B cell (primary cell): ENCODE results near the gene SLC12A7. TPM values are rescaled to one million over a fixed set of nuclear protein-coding genes. Genes with fewer than 3 reads are reported as not detected.

Experiments used
- ATAC-seq: fragments of 200-7000 bp; cut with Tn5 transposase; one replicate; pipeline ENCODE4 v1.10.0; 2021; ENCODE audit warnings: low read depth, mild to moderate bottlenecking, moderate number of reproducible peaks, moderate library complexity
- CTCF ChIA-PET: fragments of 350-600 bp; sonication (Branson Sonifier 250); formaldehyde crosslinking; loops from one replicate; lab custom pipeline; 2021; ENCODE audit warnings: antibody characterized with exemption, inconsistent platforms; lab: Charles Lee
- POLR2A ChIA-PET: fragments of 350-600 bp; sonication (Branson Sonifier 250); formaldehyde crosslinking; loops from one replicate; lab custom pipeline; 2021; ENCODE audit warnings: antibody characterized with exemption; lab: Charles Lee
- DNase-seq: peaks from one replicate; pipeline ENCODE4 v3.0.0; 2013
- H2AFZ ChIP-seq: 2 replicates; pipeline ENCODE4 v1.6.1; 2012; ENCODE audit warnings: mild to moderate bottlenecking, low read depth, low read length; ENCODE audit not compliant: insufficient read depth, poor library complexity, severe bottlenecking
- H3K27ac ChIP-seq, 2 donors: 1 replicate in 1 of 2; 2 replicates in 1 of 2; pipeline ENCODE4 v1.5.1; 2012 to 2013; ENCODE audit warnings: low read length in 2 of 2, mild to moderate bottlenecking in 2 of 2, moderate library complexity in 1 of 2
- H3K27me3 ChIP-seq, 4 experiments: fragments of 200-600 bp in 1 of 4; sonication (generic) in 1 of 4; replicated peaks in 1 of 4; 1 replicate in 2 of 4; 2 replicates in 2 of 4; pipeline versions ENCODE4 v1.6.1 to v1.7.0; 2013 to 2016; ENCODE audit warnings: low read length in 3 of 4, mild to moderate bottlenecking in 2 of 4, mixed read lengths in 1 of 4, moderate library complexity in 1 of 4; ENCODE audit not compliant: insufficient read depth in 4 of 4, control insufficient read depth in 3 of 4; ENCODE audit errors: control extremely low read depth in 1 of 4
- H3K36me3 ChIP-seq, 2 experiments: replicated peaks in 1 of 2; 1 replicate in 1 of 2; 2 replicates in 1 of 2; pipeline versions ENCODE4 v1.6.1 to v1.7.1; 2013; ENCODE audit warnings: low read length in 1 of 2; ENCODE audit not compliant: insufficient read depth in 2 of 2, control insufficient read depth in 1 of 2; ENCODE audit errors: control extremely low read depth in 1 of 2, extremely low read depth in 1 of 2
- H3K4me1 ChIP-seq, 2 donors: fragments of 200-600 bp in 1 of 2; sonication (generic) in 1 of 2; 1 replicate in 1 of 2; 2 replicates in 1 of 2; pipeline versions ENCODE4 v1.5.1 to v1.6.1; 2013 to 2017; ENCODE audit warnings: low read length in 2 of 2; ENCODE audit not compliant: control insufficient read depth in 2 of 2, insufficient read depth in 2 of 2
- H3K4me2 ChIP-seq: replicated peaks from 2 replicates; pipeline ENCODE3; 2012; ENCODE audit warnings: mild to moderate bottlenecking, low read depth, low read length; ENCODE audit not compliant: poor library complexity, severe bottlenecking
- H3K4me3 ChIP-seq, 5 experiments: fragments of 200-600 bp in 1 of 5; sonication (generic) in 1 of 5; 1 replicate in 3 of 5; 2 replicates in 2 of 5; pipeline versions ENCODE4 v1.5.1 to v1.7.0; 2011 to 2016; ENCODE audit warnings: low read length in 4 of 5, mild to moderate bottlenecking in 4 of 5, low read depth in 2 of 5, control low read depth in 1 of 5, moderate library complexity in 1 of 5; ENCODE audit not compliant: insufficient read depth in 1 of 5; ENCODE audit errors: control extremely low read depth in 1 of 5, extremely low read depth in 1 of 5
- H3K79me2 ChIP-seq: fragments of 200-600 bp; sonication (generic); one replicate; pipeline ENCODE4 v1.6.0; 2016; ENCODE audit warnings: low read length; ENCODE audit not compliant: control insufficient read depth, insufficient read depth
- H3K9ac ChIP-seq: fragments of 200-600 bp; sonication (generic); 2 replicates; pipeline ENCODE4 v1.6.1; 2017; ENCODE audit warnings: mild to moderate bottlenecking, low read length, moderate library complexity
- H3K9me3 ChIP-seq, 3 donors: one replicate each; pipeline versions ENCODE4 v1.6.1 to v1.7.1; 2013; ENCODE audit warnings: low read length in 2 of 3; ENCODE audit not compliant: control insufficient read depth in 2 of 3, insufficient read depth in 1 of 3; ENCODE audit errors: control extremely low read depth in 1 of 3
- H4K20me1 ChIP-seq: 2 replicates; pipeline ENCODE4 v1.6.0; 2012; ENCODE audit warnings: mild to moderate bottlenecking, low read length; ENCODE audit not compliant: insufficient read depth, control insufficient read depth, poor library complexity, severe bottlenecking
- H3K27ac Mint-ChIP-seq: one replicate; pipeline ENCODE4 v1.8.0; 2021; ENCODE audit warnings: mixed read lengths
- H3K27me3 Mint-ChIP-seq: one replicate; pipeline ENCODE4 v1.8.0; 2021; ENCODE audit warnings: mixed read lengths
- H3K4me1 Mint-ChIP-seq: one replicate; pipeline ENCODE4 v1.8.0; 2021; ENCODE audit warnings: mixed read lengths
- H3K4me3 Mint-ChIP-seq: one replicate; pipeline ENCODE4 v1.8.0; 2021; ENCODE audit warnings: mixed read lengths
- H3K9me3 Mint-ChIP-seq: one replicate; pipeline ENCODE4 v1.8.0; 2022; ENCODE audit warnings: mixed read lengths; ENCODE audit not compliant: insufficient read depth
- CTCF ChIP-seq: fragments of 200-600 bp; IDR thresholded peaks from one replicate; pipeline ENCODE4 v1.8.0; 2022; ENCODE audit warnings: antibody characterized with exemption, mild to moderate bottlenecking
- EZH2 ChIP-seq: IDR thresholded peaks from 2 replicates; pipeline ENCODE4 v1.6.1; 2012; ENCODE audit warnings: borderline replicate concordance, low read depth, mild to moderate bottlenecking, moderate library complexity, low read length; ENCODE audit not compliant: insufficient read depth, poor library complexity, severe bottlenecking
- WGBS: methylation state at CpG from one replicate; pipeline ENCODE4 v1.1.5; 2013; ENCODE audit warnings: missing lambda C conversion rate; ENCODE audit not compliant: insufficient coverage; 5-methylcytosine and 5-hydroxymethylcytosine counted together
- intact Hi-C: fragments of 100-400 bp; cut with micrococcal nuclease; formaldehyde crosslinking; loops from one replicate; pipeline ENCODE4 v1.10.0; 2022
- polyA plus RNA-seq: library from polyadenylated mRNA; depleted of rRNA; stranded (reverse); fragments of >200 nt; gene quantifications from 2 replicates; pipeline ENCODE4 v1.2.3, GENCODE V29; 2012
- total RNA-seq, 2 donors: library from RNA; stranded (reverse); fragments of 120-200 nt in 1 of 2; gene quantifications; 1 replicate in 1 of 2; 2 replicates in 1 of 2; pipeline versions ENCODE4 v1.2.3 to v1.2.4, GENCODE V29; 2013 to 2022

Gene SLC12A7
- total and polyA plus RNA-seq, 2 donors (not counting 1 experiment from before 2014, with no cell fraction given), result 25.5 to 34.4 TPM

GRCh38 chr5:1002836-1003235 lies 109.0 kb downstream of the SLC12A7 start:
- peaks cover 18 to 19% of the 10 kb centered on the region in 2 donors for H3K4me1 ChIP-seq
- no peak overlapping the region for H3K4me2 ChIP-seq
- no peak overlapping the region for H3K27ac ChIP-seq
- no peaks in the 10 kb centered on the region for H3K9me3 Mint-ChIP-seq
- no peak overlapping the region for H3K4me3 ChIP-seq
- TF ChIP-seq EZH2, result no peak
- TF ChIP-seq CTCF, result no peak
- H3K27me3 Mint-ChIP-seq, result peaks cover 43% of the 10 kb centered on the region
- ChIA-PET POLR2A (no interaction called here), CTCF (no interaction called here)
- no peak overlapping the region for H3K4me3 Mint-ChIP-seq
- WGBS, result 95% methylated on average over 11 of the region's 13 CpGs
- H3K9ac ChIP-seq, result no peak overlapping the region
- H3K36me3 ChIP-seq, result no peaks in the 10 kb centered on the region
- H3K9me3 ChIP-seq, result peaks cover 0 to 4% (median 0%) of the 10 kb centered on the region in 3 donors
- intact Hi-C loops, result no loop called here
- H2AFZ ChIP-seq, result no peak overlapping the region
- no peaks in the 10 kb centered on the region for H4K20me1 ChIP-seq
- no peaks in the 10 kb centered on the region for H3K79me2 ChIP-seq
- ATAC-seq, result no peak
- DNase-seq, result no peak
- H3K27me3 ChIP-seq, result peaks cover 0 to 50% (median 12%) of the 10 kb centered on the region in 4 experiments
- H3K4me1 Mint-ChIP-seq, result peaks cover 19% of the 10 kb centered on the region
- no peak overlapping the region for H3K27ac Mint-ChIP-seq

- H3K36me3 ChIP-seq, result no peaks in the 10 kb centered on the region
- H3K4me2 ChIP-seq, result no peak overlapping the region
- POLR2A ChIA-PET, result no interaction called here
- H3K9ac ChIP-seq, result no peak overlapping the region
- Mint-ChIP-seq H3K4me1 (peaks cover 18% of the 10 kb centered on the region), H3K27me3 (peaks cover 37% of the 10 kb centered on the region), H3K4me3 (no peak overlapping the region), H3K9me3 (no peaks in the 10 kb centered on the region), H3K27ac (no peak overlapping the region)
- no CpG with 5 or more reads among the region's 4 CpGs for WGBS
- H3K27ac ChIP-seq, result no peak overlapping the region
- CTCF ChIA-PET, result no interaction called here
- DNase-seq (no peak), ATAC-seq (no peak)
- no peaks in the 10 kb centered on the region for H3K79me2 ChIP-seq
- H3K4me1 ChIP-seq, result peaks cover 18 to 19% of the 10 kb centered on the region in 2 donors
- peaks cover 0 to 44% (median 11%) of the 10 kb centered on the region in 4 experiments for H3K27me3 ChIP-seq
- no peak overlapping the region for H3K4me3 ChIP-seq
- H4K20me1 ChIP-seq, result no peaks in the 10 kb centered on the region
- peaks cover 0 to 4% (median 0%) of the 10 kb centered on the region in 3 donors for H3K9me3 ChIP-seq
- H2AFZ ChIP-seq, result no peak overlapping the region
- no peak for TF ChIP-seq EZH2
- no peak for TF ChIP-seq CTCF
- intact Hi-C loops, result no loop called here
Measured at GRCh38 chr5:1002271-1002546, 109.7 kb downstream of the SLC12A7 start.
